GM10266 (cell line): ENCODE measurements around the gene KLHL28.

Experiments
- DNase-seq: peaks from one replicate; pipeline ENCODE4 v3.0.0; 2012; ENCODE audit errors: extremely low spot score
- CTCF ChIP-seq: IDR thresholded peaks from 2 replicates; pipeline ENCODE4 v1.5.1; 2012; ENCODE audit warnings: mild to moderate bottlenecking, low read depth; ENCODE audit not compliant: control insufficient read depth, insufficient read depth; ENCODE audit errors: missing control alignments

KLHL28 gene

GRCh38 chr14:44988694-44989093 lies 26.9 kb upstream of the KLHL28 start:
- TF ChIP-seq CTCF: no peak
- no peak for DNase-seq

GRCh38 chr14:44982594-44982993 lies 20.8 kb upstream of the KLHL28 start:
- TF ChIP-seq CTCF: no peak
- no peak for DNase-seq

- no peak for DNase-seq
- TF ChIP-seq CTCF: no peak
These were observed 19.5 kb upstream of the KLHL28 start for GRCh38 chr14:44981198-44981597.

- TF ChIP-seq CTCF: no peak
- DNase-seq: no peak
These were observed 18.1 kb upstream of the KLHL28 start for GRCh38 chr14:44979740-44980356.

- TF ChIP-seq CTCF: no peak
- no peak for DNase-seq
These were observed 17.5 kb upstream of the KLHL28 start for GRCh38 chr14:44979273-44979672.

GRCh38 chr14:44971459-44971858 lies 9.7 kb upstream of the KLHL28 start:
- DNase-seq: no peak
- TF ChIP-seq CTCF: no peak

GRCh38 chr14:44970907-44971306 lies 9.2 kb upstream of the KLHL28 start:
- no peak for TF ChIP-seq CTCF
- DNase-seq: no peak
